HFFc6 (cell line): ENCODE measurements around the gene BRD3. TPM values are rescaled to one million over a fixed set of nuclear protein-coding genes. Genes with fewer than 3 reads are reported as not detected.

Experiments
- DNase-seq: peaks from one replicate; pipeline ENCODE4 v3.0.0-alpha.2; 2018
- H3K27ac Mint-ChIP-seq: 2 replicates; pipeline ENCODE4 v1.8.0; 2020; ENCODE audit warnings: mild to moderate bottlenecking, mixed read lengths
- H3K27me3 Mint-ChIP-seq: 2 replicates; pipeline ENCODE4 v1.8.0; 2021; ENCODE audit warnings: mild to moderate bottlenecking, moderate library complexity, mixed read lengths; ENCODE audit not compliant: insufficient read depth
- H3K36me3 Mint-ChIP-seq: 2 replicates; pipeline ENCODE4 v1.8.0; 2021; ENCODE audit warnings: low read depth, mixed read lengths
- H3K4me1 Mint-ChIP-seq: 2 replicates; pipeline ENCODE4 v1.8.0; 2020; ENCODE audit warnings: low read depth, mixed read lengths
- H3K4me3 Mint-ChIP-seq: 2 replicates; pipeline ENCODE4 v1.8.0; 2020; ENCODE audit warnings: mild to moderate bottlenecking, moderate library complexity, mixed read lengths
- H3K9me3 Mint-ChIP-seq: 2 replicates; pipeline ENCODE4 v1.8.0; 2020; ENCODE audit warnings: mild to moderate bottlenecking, mixed read lengths
- CTCF ChIP-seq: fragments of 200-600 bp; sonication (generic); IDR thresholded peaks from 2 replicates; pipeline ENCODE4 v1.5.0; 2021; ENCODE audit warnings: antibody characterized with exemption, mild to moderate bottlenecking
- total RNA-seq, 6 experiments: library from RNA; stranded (reverse); fragmentation: NEBNext Ultra II Directional; extraction: Animal tissue kit (Norgen Biotek cat#: 25700); gene quantifications; 2 replicates in 1 of 6; 3 replicates in 5 of 6; pipeline ENCODE4 v1.2.3, GENCODE V29; 2021

The BRD3 gene
- total RNA-seq, 6 experiments from 2014 or later: 17.1 to 20.9 (median 18.6) TPM

DNA sequence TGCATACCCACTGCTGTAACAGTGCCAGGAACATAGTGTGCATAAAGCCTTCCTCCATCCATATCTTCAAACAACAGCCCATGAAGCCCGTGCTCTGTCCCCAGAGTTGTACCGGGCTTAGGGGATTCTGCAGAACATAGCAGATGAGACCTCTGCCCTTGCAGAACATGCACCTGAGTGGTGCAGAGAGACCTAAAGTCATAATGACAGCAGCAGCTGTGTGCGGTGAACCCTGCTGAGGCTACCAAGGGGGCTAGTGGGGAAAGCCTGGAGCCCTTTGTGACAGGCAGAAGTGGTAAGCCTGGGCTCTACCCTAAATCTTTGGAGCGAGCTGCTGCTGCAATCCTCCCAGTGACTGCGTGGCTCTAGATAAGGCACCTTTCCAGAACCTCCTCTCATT is 32.2 kb upstream of the BRD3 start:
- no peak for DNase-seq
- Mint-ChIP-seq H3K36me3 (peaks cover 1% of the 10 kb centered on the region; the same call in 1 of the 2 replicates), H3K27me3 (peaks cover 22% of the 10 kb centered on the region), H3K4me3 (no peak overlapping the region), H3K9me3 (peaks cover 6% of the 10 kb centered on the region; the same call in 1 of the 2 replicates), H3K4me1 (no peaks in the 10 kb centered on the region), H3K27ac (no peak overlapping the region)
- TF ChIP-seq CTCF: no peak

- H3K4me1 Mint-ChIP-seq: no peaks in the 10 kb centered on the region
- peak; percentile 90 for TF ChIP-seq CTCF
These were observed 31.4 kb upstream of the BRD3 start for GRCh38 chr9:134099123-134099761.

DNA sequence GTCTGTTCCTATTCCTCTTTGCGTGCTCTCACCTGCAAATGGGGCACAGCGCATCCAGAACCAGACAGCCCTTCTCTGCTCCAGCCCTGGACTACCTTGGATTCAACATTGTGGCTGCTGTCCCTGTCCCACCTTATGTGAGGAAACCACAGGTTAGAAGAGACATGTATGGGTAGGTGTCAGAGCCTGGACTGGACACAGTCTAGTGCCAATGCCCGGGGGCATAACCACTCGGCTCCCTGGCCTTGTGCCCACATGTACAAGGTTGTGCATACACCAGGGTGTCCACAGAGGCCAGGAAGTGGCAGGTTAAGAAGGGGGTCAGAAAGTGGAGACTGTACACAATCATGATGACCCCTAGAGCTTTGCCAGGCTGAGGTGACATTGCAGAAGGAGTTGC is 22.1 kb upstream of the BRD3 start:
- DNase-seq: no peak
- Mint-ChIP-seq H3K9me3 (peaks cover 6% of the 10 kb centered on the region), H3K4me3 (no peak overlapping the region), H3K27ac (no peak overlapping the region), H3K27me3 (peaks cover 28% of the 10 kb centered on the region), H3K4me1 (no peaks in the 10 kb centered on the region), H3K36me3 (no peaks in the 10 kb centered on the region)
- no peak for TF ChIP-seq CTCF

More at GRCh38 chr9:134099123-134099761, 31.4 kb upstream of the BRD3 start:
- no peak overlapping the region for H3K4me3 Mint-ChIP-seq
- no peaks in the 10 kb centered on the region for H3K36me3 Mint-ChIP-seq
- H3K9me3 Mint-ChIP-seq: peaks cover 6% of the 10 kb centered on the region; the same call in 1 of the 2 replicates
- peak; percentile 3 for DNase-seq
- H3K27me3 Mint-ChIP-seq: peaks cover 20% of the 10 kb centered on the region
- H3K27ac Mint-ChIP-seq: no peak overlapping the region

DNA sequence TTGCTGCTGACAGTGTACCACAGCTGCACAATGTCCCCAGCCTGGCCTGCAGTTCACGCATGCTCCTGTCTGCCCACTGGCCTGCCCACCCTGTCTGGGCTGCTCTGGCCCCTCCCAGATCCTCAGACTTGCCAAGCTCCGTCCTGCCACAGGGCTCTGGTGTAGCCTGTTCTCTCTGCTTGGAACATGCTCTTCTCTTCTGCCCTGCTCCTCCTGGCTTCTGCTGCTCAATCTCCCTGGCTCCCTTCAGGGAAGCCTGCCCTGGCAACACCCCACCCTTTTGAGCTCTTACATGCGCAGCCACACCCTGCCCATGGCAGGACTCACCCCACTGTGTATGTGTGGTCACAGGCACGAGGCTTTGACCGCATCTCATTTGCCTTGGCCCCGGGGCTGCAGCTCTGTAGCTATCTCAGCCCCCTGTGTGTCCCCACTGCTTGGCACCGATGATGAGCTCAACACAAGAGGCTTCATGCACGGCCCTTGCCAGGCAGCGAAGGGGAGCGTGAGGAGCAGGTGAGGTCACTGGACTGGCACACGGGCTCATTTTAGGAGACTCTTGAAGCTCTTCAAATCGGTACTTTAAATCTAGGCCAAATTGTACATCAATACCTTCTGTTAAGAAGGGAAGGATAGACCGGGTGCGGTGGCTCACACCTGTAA is 20.4 kb upstream of the BRD3 start:
- no peak overlapping the region for H3K27ac Mint-ChIP-seq
- H3K4me3 Mint-ChIP-seq: no peak overlapping the region
- TF ChIP-seq CTCF: no peak
- H3K9me3 Mint-ChIP-seq: peaks cover 6% of the 10 kb centered on the region
- peaks cover 31% of the 10 kb centered on the region for H3K27me3 Mint-ChIP-seq
- H3K4me1 Mint-ChIP-seq: no peaks in the 10 kb centered on the region
- H3K36me3 Mint-ChIP-seq: no peaks in the 10 kb centered on the region
- no peak for DNase-seq

GRCh38 chr9:134085674-134086073 is 17.8 kb upstream of the BRD3 start:
- peaks cover 20% of the 10 kb centered on the region for H3K27me3 Mint-ChIP-seq

More at GRCh38 chr9:134085674-134086073, 17.8 kb upstream of the BRD3 start:
- DNase-seq: no peak
- H3K9me3 Mint-ChIP-seq: peaks cover 6% of the 10 kb centered on the region
- H3K27ac Mint-ChIP-seq: no peak overlapping the region
- no peak for TF ChIP-seq CTCF
- H3K36me3 Mint-ChIP-seq: no peaks in the 10 kb centered on the region
- no peaks in the 10 kb centered on the region for H3K4me1 Mint-ChIP-seq
- H3K4me3 Mint-ChIP-seq: no peak overlapping the region
